ENCODE measurements around the gene HELZ2.

HELZ2 gene

GRCh38 chr20:63537525-63538203 is 36.4 kb downstream of the HELZ2 start:
- DNase-seq (ENCODE audit: low read depth) = peak; percentile 58

GRCh38 chr20:63536997-63537524 is 37.0 kb downstream of the HELZ2 start, which contains the start of gene PTK6:
Gene PTK6 (minus strand): TSS chr20:63537376. CDS start chr20:63537314, 62 bp downstream.
- no peak for DNase-seq (ENCODE audit: low read depth)

GRCh38 chr20:63536241-63536977 is 37.6 kb downstream of the HELZ2 start:
- DNase-seq (ENCODE audit: low read depth) = peak; percentile 21

- DNase-seq (ENCODE audit: low read depth) = no peak
Observed at GRCh38 chr20:63534831-63535651, 39.0 kb downstream of the HELZ2 start.

- no peak for DNase-seq (ENCODE audit: low read depth)
Observed at GRCh38 chr20:63534427-63534830, 39.6 kb downstream of the HELZ2 start.

GRCh38 chr20:63533871-63534393 is 40.1 kb downstream of the HELZ2 start:
- no peak for DNase-seq (ENCODE audit: low read depth)

- DNase-seq (ENCODE audit: low read depth) = no peak
Observed at GRCh38 chr20:63533388-63533787, 40.7 kb downstream of the HELZ2 start.

- DNase-seq (ENCODE audit: low read depth) = no peak
Observed at GRCh38 chr20:63532449-63532971, 41.5 kb downstream of the HELZ2 start.

GRCh38 chr20:63531686-63532448 is 42.2 kb downstream of the HELZ2 start:
- DNase-seq (ENCODE audit: low read depth) = no peak

- no peak for DNase-seq (ENCODE audit: low read depth)
Observed at GRCh38 chr20:63530788-63531160, 43.3 kb downstream of the HELZ2 start.

- DNase-seq (ENCODE audit: low read depth) = no peak
Observed at GRCh38 chr20:63529861-63530787, 43.9 kb downstream of the HELZ2 start.

- no peak for DNase-seq (ENCODE audit: low read depth)
Observed at GRCh38 chr20:63529180-63529860, 44.7 kb downstream of the HELZ2 start.

- DNase-seq (ENCODE audit: low read depth) = no peak
Observed at GRCh38 chr20:63527184-63527583, 46.9 kb downstream of the HELZ2 start.

- no peak for DNase-seq (ENCODE audit: low read depth)
Observed at GRCh38 chr20:63525971-63526370, 48.1 kb downstream of the HELZ2 start.

- no peak for DNase-seq (ENCODE audit: low read depth)
Observed at GRCh38 chr20:63525185-63525584, 48.9 kb downstream of the HELZ2 start.
